Endodermal cell (in vitro differentiated cells): ENCODE data around the gene RNF220. TPM values are rescaled to one million over a fixed set of nuclear protein-coding genes. Genes with fewer than 3 reads are reported as not detected.
"Not testable (repeated sequence)": the region's sequence is repeated elsewhere in the genome, so short reads cannot be mapped to it uniquely, and the experiment has no call there.

Experiments used
- DNase-seq: peaks from one replicate; pipeline ENCODE4 v3.0.0-alpha.2; 2017
- H3K27ac ChIP-seq: 2 replicates; pipeline ENCODE4 v1.5.1; 2013; ENCODE audit warnings: mild to moderate bottlenecking, low read depth, low read length, moderate library complexity
- H3K27me3 ChIP-seq: 2 replicates; pipeline ENCODE4 v1.6.1; 2013; ENCODE audit warnings: mild to moderate bottlenecking, low read length, moderate library complexity; ENCODE audit not compliant: insufficient read depth, control insufficient read depth, poor library complexity, severe bottlenecking
- H3K36me3 ChIP-seq: 2 replicates; pipeline ENCODE4 v1.7.0; 2013; ENCODE audit warnings: mild to moderate bottlenecking, low read length, moderate library complexity; ENCODE audit not compliant: control insufficient read depth, insufficient read depth
- H3K4me1 ChIP-seq: one replicate; pipeline ENCODE4 v1.7.0; 2013; ENCODE audit warnings: low read length; ENCODE audit not compliant: control insufficient read depth, insufficient read depth
- H3K4me3 ChIP-seq: 2 replicates; pipeline ENCODE4 v1.5.1; 2013; ENCODE audit warnings: mild to moderate bottlenecking, low read length, moderate library complexity
- H3K9ac ChIP-seq: 2 replicates; pipeline ENCODE4 v1.6.1; 2013; ENCODE audit warnings: mild to moderate bottlenecking, low read length, moderate library complexity; ENCODE audit not compliant: poor library complexity, severe bottlenecking; ENCODE audit errors: extremely low read depth
- H3K9me3 ChIP-seq: 2 replicates; pipeline ENCODE4 v1.6.1; 2013; ENCODE audit warnings: mild to moderate bottlenecking, low read length, moderate library complexity; ENCODE audit not compliant: control insufficient read depth
- H3K27ac Mint-ChIP-seq: 2 replicates; pipeline ENCODE4 v1.8.0; 2020; ENCODE audit warnings: mixed read lengths
- H3K27me3 Mint-ChIP-seq: 2 replicates; pipeline ENCODE4 v1.8.0; 2021; ENCODE audit warnings: mild to moderate bottlenecking, mixed read lengths; ENCODE audit not compliant: insufficient read depth
- H3K36me3 Mint-ChIP-seq: 2 replicates; pipeline ENCODE4 v1.8.0; 2020; ENCODE audit warnings: low read depth, mixed read lengths
- H3K4me1 Mint-ChIP-seq: 2 replicates; pipeline ENCODE4 v1.8.0; 2020; ENCODE audit warnings: mixed read lengths
- H3K4me3 Mint-ChIP-seq: 2 replicates; pipeline ENCODE4 v1.8.0; 2020; ENCODE audit warnings: mild to moderate bottlenecking, moderate library complexity, mixed read lengths
- H3K9me3 Mint-ChIP-seq: 2 replicates; pipeline ENCODE4 v1.8.0; 2020; ENCODE audit warnings: mild to moderate bottlenecking, mixed read lengths
- CTCF ChIP-seq: fragments of 200-600 bp; sonication (generic); conservative IDR thresholded peaks from 2 replicates; pipeline ENCODE4 v1.5.0; 2021; ENCODE audit warnings: antibody characterized with exemption, mild to moderate bottlenecking
- WGBS, 2 experiments: methylation state at CpG; one replicate each; pipeline versions ENCODE4 v1.1.5 to v1.1.7; 2013; ENCODE audit warnings: missing lambda C conversion rate in 2 of 2, mixed read lengths in 1 of 2; ENCODE audit not compliant: insufficient coverage in 1 of 2, insufficient read length in 1 of 2; 5-methylcytosine and 5-hydroxymethylcytosine counted together
- total RNA-seq, 2 donors: library from RNA; stranded (reverse); fragmentation: NEBNext Ultra II Directional in 1 of 2; extraction: Animal tissue kit (Norgen Biotek cat#: 25700) in 1 of 2; gene quantifications; 2 replicates in 1 of 2; 3 replicates in 1 of 2; pipeline ENCODE4 v1.2.1, GENCODE V29; 2021

The RNF220 gene
- total RNA-seq, 2 donors from 2014 or later, result 94.6 to 95.5 TPM

DNA sequence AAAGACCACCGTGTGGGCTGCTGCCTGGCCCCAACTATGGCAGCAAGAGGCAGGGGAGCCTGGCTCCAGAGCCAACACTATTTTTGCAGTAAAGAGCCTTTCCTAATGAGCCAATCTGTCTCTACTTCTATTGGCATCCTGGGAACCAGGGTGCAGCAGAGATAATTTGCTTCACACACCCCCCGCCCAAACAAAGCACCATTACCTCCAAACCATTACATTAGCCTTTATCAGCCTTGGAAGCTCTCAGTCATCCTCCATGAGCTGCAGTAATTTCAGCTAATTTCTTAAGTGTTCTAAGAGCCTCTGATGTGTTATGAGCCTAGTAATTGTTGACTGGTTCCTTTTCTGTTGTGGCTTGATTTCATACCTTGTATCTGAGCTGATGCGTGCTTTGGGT is 291.0 kb downstream of the RNF220 start:
- Histone ChIP-seq H3K4me1 (peaks cover 2% of the 10 kb centered on the region), H3K36me3 (no peaks in the 10 kb centered on the region), H3K27ac (no peak overlapping the region), H3K9ac (no peak overlapping the region), H3K4me3 (no peak overlapping the region), H3K9me3 (no peaks in the 10 kb centered on the region), H3K27me3 (no peaks in the 10 kb centered on the region)
- Mint-ChIP-seq H3K27ac (no peak overlapping the region), H3K9me3 (no peaks in the 10 kb centered on the region), H3K36me3 (no peaks in the 10 kb centered on the region), H3K4me3 (no peak overlapping the region), H3K4me1 (peaks cover 9% of the 10 kb centered on the region), H3K27me3 (peaks cover 3% of the 10 kb centered on the region)
- TF ChIP-seq CTCF, result no peak
- DNase-seq, result no peak
- 95 to 100% methylated on average over 2 of the region's 3 CpGs for WGBS, 2 experiments

- TF ChIP-seq CTCF, result no peak
- Mint-ChIP-seq H3K27me3 (peaks cover 2% of the 10 kb centered on the region), H3K4me1 (peaks cover 11% of the 10 kb centered on the region), H3K4me3 (no peak overlapping the region), H3K9me3 (no peaks in the 10 kb centered on the region), H3K27ac (no peak overlapping the region), H3K36me3 (no peaks in the 10 kb centered on the region)
- Histone ChIP-seq H3K9me3 (no peaks in the 10 kb centered on the region), H3K9ac (no peak overlapping the region), H3K27me3 (no peaks in the 10 kb centered on the region), H3K36me3 (no peaks in the 10 kb centered on the region), H3K27ac (no peak overlapping the region), H3K4me1 (peaks cover 2% of the 10 kb centered on the region), H3K4me3 (no peak overlapping the region)
- 90 to 91% methylated on average over 7 of the region's 7 CpGs for WGBS, 2 experiments
- DNase-seq, result no peak
Measured at GRCh38 chr1:44696789-44697345, 291.8 kb downstream of the RNF220 start.

GRCh38 chr1:44698138-44698537 is 293.1 kb downstream of the RNF220 start:
- H3K4me1 ChIP-seq, result peaks cover 2% of the 10 kb centered on the region
- H3K27ac ChIP-seq, result no peak overlapping the region
- no peak overlapping the region for H3K9ac ChIP-seq
- Mint-ChIP-seq H3K9me3 (no peaks in the 10 kb centered on the region), H3K27ac (no peak overlapping the region), H3K4me1 (peaks cover 11% of the 10 kb centered on the region), H3K4me3 (no peak overlapping the region), H3K36me3 (no peaks in the 10 kb centered on the region), H3K27me3 (peaks cover 2% of the 10 kb centered on the region)
- no peaks in the 10 kb centered on the region for H3K36me3 ChIP-seq
- no peak for TF ChIP-seq CTCF
- no peaks in the 10 kb centered on the region for H3K9me3 ChIP-seq
- no peaks in the 10 kb centered on the region for H3K27me3 ChIP-seq
- 87 to 98% methylated on average over 3 of the region's 3 CpGs for WGBS, 2 experiments
- no peak for DNase-seq
- H3K4me3 ChIP-seq, result no peak overlapping the region

DNA sequence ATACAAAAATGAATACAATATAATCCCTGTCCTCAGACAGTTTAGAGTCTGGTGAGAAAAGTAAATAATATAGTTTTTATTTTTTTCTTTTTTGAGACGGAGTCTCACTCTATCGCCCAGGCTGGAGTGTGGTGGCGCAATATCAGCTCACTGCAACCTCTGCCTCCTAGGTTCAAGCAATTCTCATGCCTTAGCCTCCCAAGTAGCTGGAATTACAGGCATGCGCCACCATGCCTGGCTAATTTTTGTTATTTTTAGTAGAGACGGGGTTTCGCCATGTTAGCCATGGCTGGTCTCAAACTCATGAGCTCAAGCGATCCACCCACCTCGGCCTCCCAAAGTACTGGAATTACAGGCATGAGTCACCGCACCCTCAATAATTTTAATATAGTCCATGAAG is 294.3 kb downstream of the RNF220 start:
- not testable (repeated sequence) for H3K36me3 ChIP-seq, H3K9me3 ChIP-seq, H3K36me3 Mint-ChIP-seq, H3K27ac Mint-ChIP-seq, H3K4me1 ChIP-seq, H3K4me3 Mint-ChIP-seq, H3K27me3 ChIP-seq, DNase-seq, H3K9me3 Mint-ChIP-seq, H3K27ac ChIP-seq, H3K9ac ChIP-seq, H3K27me3 Mint-ChIP-seq, H3K4me3 ChIP-seq
- peaks cover 11% of the 10 kb centered on the region for H3K4me1 Mint-ChIP-seq
- 93% methylated on average over 9 of the region's 9 CpGs for WGBS, 2 experiments
